ENCODE data around the gene TBC1D16. TPM values are rescaled to one million over a fixed set of nuclear protein-coding genes. Genes with fewer than 3 reads are reported as not detected.

Gene TBC1D16
- total and polyA plus RNA-seq, 7 donors = 1.7 to 11.4 (median 6.5) TPM

- Histone ChIP-seq H3K36me3 (ENCODE audit: insufficient read depth in 1 of 2, low read depth in 1 of 2) (no peaks in the 10 kb centered on the region), H3K27me3 (ENCODE audit: insufficient read depth in 3 of 3, low read length in 2 of 3) (peaks cover 0 to 58% (median 4%) of the 10 kb centered on the region in 3 donors), H3K27ac (no peak overlapping the region), H3K4me3 (no peak overlapping the region), H3K9me3 (no peaks in the 10 kb centered on the region), H3K4me1 (no peaks in the 10 kb centered on the region)
- ATAC-seq = no peak
- intact Hi-C loops (cut with DNase I) = loop anchor here (2.0 to 10.0 kb wide), 7 partner anchors 146 to 248 kb away; no protein-coding TSS in a partner anchor
- TF ChIP-seq CTCF (IDR thresholded peaks at IDR 0.05) = no peak
- no peak for DNase-seq
- WGBS, 3 donors = 84 to 87% (median 86%) methylated on average over 17 of the region's 17 CpGs
These were observed 45.0 kb downstream of the TBC1D16 start for GRCh38 chr17:79990704-79991103.

GRCh38 chr17:79990051-79990592 lies 45.5 kb downstream of the TBC1D16 start:
- no peak for TF ChIP-seq CTCF (IDR thresholded peaks at IDR 0.05)
- Histone ChIP-seq H3K27me3 (ENCODE audit: insufficient read depth in 3 of 3, low read length in 2 of 3) (peaks cover 0 to 58% (median 4%) of the 10 kb centered on the region in 3 donors), H3K27ac (no peak overlapping the region), H3K9me3 (no peaks in the 10 kb centered on the region), H3K4me1 (no peaks in the 10 kb centered on the region), H3K4me3 (no peak overlapping the region), H3K36me3 (ENCODE audit: insufficient read depth in 1 of 2, low read depth in 1 of 2) (no peaks in the 10 kb centered on the region)
- DNase-seq (no peak), ATAC-seq (no peak)
- WGBS, 3 donors = 69 to 79% (median 78%) methylated on average over 21 of the region's 21 CpGs
- intact Hi-C loops (cut with DNase I) = loop anchor here (2.0 to 10.0 kb wide), 7 partner anchors 145 to 248 kb away; no protein-coding TSS in a partner anchor

- peak in 1 of 2 donors; percentile 39 for DNase-seq
- no peak for TF ChIP-seq CTCF (IDR thresholded peaks at IDR 0.05)
- no peak for ATAC-seq
- intact Hi-C loops (cut with DNase I) = no loop called here
- 90 to 94% (median 94%) methylated on average over 20 of the region's 20 CpGs for WGBS, 3 donors
- H3K9me3 ChIP-seq = no peaks in the 10 kb centered on the region
- no peaks in the 10 kb centered on the region for H3K4me1 ChIP-seq
- H3K4me3 ChIP-seq = no peak overlapping the region
- no peaks in the 10 kb centered on the region for H3K36me3 ChIP-seq (ENCODE audit: insufficient read depth in 1 of 2, low read depth in 1 of 2)
- H3K27ac ChIP-seq = no peak overlapping the region
- H3K27me3 ChIP-seq (ENCODE audit: insufficient read depth in 3 of 3, low read length in 2 of 3) = peaks cover 0 to 54% (median 4%) of the 10 kb centered on the region in 3 donors
These were observed 46.4 kb downstream of the TBC1D16 start for GRCh38 chr17:79989106-79989835.

GRCh38 chr17:79988185-79988971 lies 47.3 kb downstream of the TBC1D16 start:
- peak in 1 of 2 donors; percentile 22 for DNase-seq
- Histone ChIP-seq H3K9me3 (no peaks in the 10 kb centered on the region), H3K4me1 (no peaks in the 10 kb centered on the region), H3K27ac (no peak overlapping the region), H3K36me3 (ENCODE audit: insufficient read depth in 1 of 2, low read depth in 1 of 2) (no peaks in the 10 kb centered on the region), H3K4me3 (no peak overlapping the region), H3K27me3 (ENCODE audit: insufficient read depth in 3 of 3, low read length in 2 of 3) (peaks cover 0 to 48% (median 4%) of the 10 kb centered on the region in 3 donors)
- WGBS, 3 donors = 56 to 70% (median 58%) methylated on average over 28 of the region's 28 CpGs
- TF ChIP-seq CTCF (IDR thresholded peaks at IDR 0.05) = no peak
- ATAC-seq = no peak
- intact Hi-C loops (cut with DNase I) = no loop called here
